Nephron (organoid): ENCODE results near the gene ATAD2B.

Experiments used
- H3K27ac Mint-ChIP-seq, 3 experiments: 2 replicates each; pipeline ENCODE4 v1.8.0; 2020; ENCODE audit warnings: mixed read lengths in 3 of 3, mild to moderate bottlenecking in 2 of 3, moderate library complexity in 1 of 3
- H3K27me3 Mint-ChIP-seq: 2 replicates; pipeline ENCODE4 v1.8.0; 2021; ENCODE audit warnings: low read depth, mild to moderate bottlenecking, moderate library complexity, mixed read lengths
- H3K36me3 Mint-ChIP-seq: 2 replicates; pipeline ENCODE4 v1.8.0; 2020; ENCODE audit warnings: low read depth, mixed read lengths
- H3K4me1 Mint-ChIP-seq: 2 replicates; pipeline ENCODE4 v1.8.0; 2020; ENCODE audit warnings: mixed read lengths
- H3K4me3 Mint-ChIP-seq, 3 experiments: 2 replicates each; pipeline ENCODE4 v1.8.0; 2020; ENCODE audit warnings: mild to moderate bottlenecking in 3 of 3, mixed read lengths in 3 of 3, moderate library complexity in 2 of 3
- H3K9me3 Mint-ChIP-seq: 2 replicates; pipeline ENCODE4 v1.8.0; 2020; ENCODE audit warnings: mixed read lengths
- TF ChIP-seq, protein P1 (sequence below), 3 experiments: fragments of 200-600 bp; sonication (generic); IDR thresholded peaks; one replicate each; pipeline ENCODE4 v1.5.0; 2021; ENCODE audit warnings: antibody characterized with exemption in 3 of 3; ENCODE audit not compliant: unreplicated experiment in 3 of 3

Gene ATAD2B

DNA sequence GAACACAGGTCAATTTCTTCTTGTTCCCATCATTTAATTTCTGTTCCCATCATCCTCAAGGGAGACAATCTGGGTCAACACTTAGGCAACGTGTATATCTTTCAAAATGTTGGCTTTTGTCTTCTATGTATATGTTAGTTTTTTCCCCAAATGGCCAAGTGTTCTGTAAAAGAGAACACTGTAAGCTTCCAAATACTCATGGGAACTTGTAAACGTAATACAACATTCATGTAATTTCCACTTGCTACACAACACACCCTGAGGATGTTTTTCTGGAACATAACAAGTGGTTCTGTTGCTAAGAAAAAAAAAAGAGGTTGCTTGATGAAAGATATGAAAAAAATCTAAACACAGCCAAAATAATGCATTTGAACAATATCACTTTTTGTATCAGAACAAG, 149.1 kb downstream of the ATAD2B start:
- Mint-ChIP-seq H3K36me3 (peaks cover 46% of the 10 kb centered on the region), H3K4me1 (peaks cover 5% of the 10 kb centered on the region), H3K9me3 (no peaks in the 10 kb centered on the region), H3K27me3 (no peaks in the 10 kb centered on the region), H3K4me3 (no peak overlapping the region), H3K27ac (no peak overlapping the region)
- TF ChIP-seq, protein P1, sequence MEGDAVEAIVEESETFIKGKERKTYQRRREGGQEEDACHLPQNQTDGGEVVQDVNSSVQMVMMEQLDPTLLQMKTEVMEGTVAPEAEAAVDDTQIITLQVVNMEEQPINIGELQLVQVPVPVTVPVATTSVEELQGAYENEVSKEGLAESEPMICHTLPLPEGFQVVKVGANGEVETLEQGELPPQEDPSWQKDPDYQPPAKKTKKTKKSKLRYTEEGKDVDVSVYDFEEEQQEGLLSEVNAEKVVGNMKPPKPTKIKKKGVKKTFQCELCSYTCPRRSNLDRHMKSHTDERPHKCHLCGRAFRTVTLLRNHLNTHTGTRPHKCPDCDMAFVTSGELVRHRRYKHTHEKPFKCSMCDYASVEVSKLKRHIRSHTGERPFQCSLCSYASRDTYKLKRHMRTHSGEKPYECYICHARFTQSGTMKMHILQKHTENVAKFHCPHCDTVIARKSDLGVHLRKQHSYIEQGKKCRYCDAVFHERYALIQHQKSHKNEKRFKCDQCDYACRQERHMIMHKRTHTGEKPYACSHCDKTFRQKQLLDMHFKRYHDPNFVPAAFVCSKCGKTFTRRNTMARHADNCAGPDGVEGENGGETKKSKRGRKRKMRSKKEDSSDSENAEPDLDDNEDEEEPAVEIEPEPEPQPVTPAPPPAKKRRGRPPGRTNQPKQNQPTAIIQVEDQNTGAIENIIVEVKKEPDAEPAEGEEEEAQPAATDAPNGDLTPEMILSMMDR (IDR thresholded peaks at IDR 0.05; ENCODE audit: unreplicated experiment in 3 of 3): no peak

DNA sequence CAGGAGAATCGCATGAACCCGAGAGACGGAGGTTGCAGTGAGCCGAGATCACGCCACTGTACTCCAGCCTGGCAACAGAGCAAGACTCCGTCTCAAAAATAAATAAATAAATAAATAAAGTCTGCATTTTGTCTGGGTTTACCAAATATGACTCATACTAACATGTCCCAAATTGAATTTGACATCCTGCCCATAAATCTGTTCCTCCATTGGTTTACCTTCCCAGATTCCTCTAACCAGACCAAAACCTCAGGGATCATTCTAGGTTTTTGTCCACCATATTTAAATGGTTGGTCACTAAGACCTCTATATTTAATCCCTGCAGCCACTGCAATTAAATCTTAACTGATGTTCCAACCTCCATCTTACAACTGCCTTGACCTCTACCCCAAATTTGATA, 150.9 kb downstream of the ATAD2B start:
- Mint-ChIP-seq H3K4me1 (no peaks in the 10 kb centered on the region), H3K4me3 (no peak overlapping the region), H3K27me3 (no peaks in the 10 kb centered on the region), H3K27ac (no peak overlapping the region), H3K9me3 (peaks cover 7% of the 10 kb centered on the region), H3K36me3 (peaks cover 58% of the 10 kb centered on the region)
- TF ChIP-seq, protein P1 (IDR thresholded peaks at IDR 0.05; ENCODE audit: unreplicated experiment in 3 of 3): no peak

- Mint-ChIP-seq H3K27ac (no peak overlapping the region), H3K36me3 (peaks cover 75% of the 10 kb centered on the region), H3K4me1 (no peaks in the 10 kb centered on the region), H3K27me3 (no peaks in the 10 kb centered on the region), H3K9me3 (peaks cover 10% of the 10 kb centered on the region), H3K4me3 (no peak overlapping the region)
- TF ChIP-seq, protein P1 (IDR thresholded peaks at IDR 0.05; ENCODE audit: unreplicated experiment in 3 of 3): no peak
These were observed 154.2 kb downstream of the ATAD2B start for GRCh38 chr2:23772684-23773083.

GRCh38 chr2:23772056-23772455, 154.9 kb downstream of the ATAD2B start:
- H3K4me1 Mint-ChIP-seq: no peaks in the 10 kb centered on the region
- H3K27ac Mint-ChIP-seq: no peak overlapping the region
- H3K27me3 Mint-ChIP-seq: no peaks in the 10 kb centered on the region
- H3K9me3 Mint-ChIP-seq: peaks cover 10% of the 10 kb centered on the region
- no peak overlapping the region for H3K4me3 Mint-ChIP-seq
- TF ChIP-seq, protein P1 (IDR thresholded peaks at IDR 0.05; ENCODE audit: unreplicated experiment in 3 of 3): no peak
- peaks cover 74% of the 10 kb centered on the region for H3K36me3 Mint-ChIP-seq

DNA sequence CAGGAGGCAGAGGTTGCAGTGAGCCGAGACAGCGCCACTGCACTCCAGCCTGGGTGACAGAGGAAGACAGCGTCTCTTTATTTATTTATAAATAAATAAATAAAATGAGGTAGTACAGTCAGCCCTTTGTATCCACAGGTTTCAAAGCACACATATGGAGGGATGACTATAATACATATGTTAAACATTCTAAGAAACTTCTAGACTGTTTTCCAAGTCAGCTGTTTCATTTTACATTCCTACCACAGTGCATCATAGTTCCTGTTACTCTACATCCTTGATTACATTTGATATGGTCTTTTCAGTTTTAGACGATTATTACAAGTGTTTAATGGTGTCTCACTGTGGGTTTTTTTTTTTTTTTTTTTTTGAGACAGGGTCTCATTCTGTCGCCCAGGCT, 157.6 kb downstream of the ATAD2B start:
- no peak overlapping the region for H3K4me3 Mint-ChIP-seq
- H3K9me3 Mint-ChIP-seq: peaks cover 10% of the 10 kb centered on the region
- H3K27ac Mint-ChIP-seq: no peak overlapping the region
- TF ChIP-seq, protein P1 (IDR thresholded peaks at IDR 0.05; ENCODE audit: unreplicated experiment in 3 of 3): no peak
- peaks cover 59% of the 10 kb centered on the region for H3K36me3 Mint-ChIP-seq
- no peaks in the 10 kb centered on the region for H3K27me3 Mint-ChIP-seq
- no peaks in the 10 kb centered on the region for H3K4me1 Mint-ChIP-seq

DNA sequence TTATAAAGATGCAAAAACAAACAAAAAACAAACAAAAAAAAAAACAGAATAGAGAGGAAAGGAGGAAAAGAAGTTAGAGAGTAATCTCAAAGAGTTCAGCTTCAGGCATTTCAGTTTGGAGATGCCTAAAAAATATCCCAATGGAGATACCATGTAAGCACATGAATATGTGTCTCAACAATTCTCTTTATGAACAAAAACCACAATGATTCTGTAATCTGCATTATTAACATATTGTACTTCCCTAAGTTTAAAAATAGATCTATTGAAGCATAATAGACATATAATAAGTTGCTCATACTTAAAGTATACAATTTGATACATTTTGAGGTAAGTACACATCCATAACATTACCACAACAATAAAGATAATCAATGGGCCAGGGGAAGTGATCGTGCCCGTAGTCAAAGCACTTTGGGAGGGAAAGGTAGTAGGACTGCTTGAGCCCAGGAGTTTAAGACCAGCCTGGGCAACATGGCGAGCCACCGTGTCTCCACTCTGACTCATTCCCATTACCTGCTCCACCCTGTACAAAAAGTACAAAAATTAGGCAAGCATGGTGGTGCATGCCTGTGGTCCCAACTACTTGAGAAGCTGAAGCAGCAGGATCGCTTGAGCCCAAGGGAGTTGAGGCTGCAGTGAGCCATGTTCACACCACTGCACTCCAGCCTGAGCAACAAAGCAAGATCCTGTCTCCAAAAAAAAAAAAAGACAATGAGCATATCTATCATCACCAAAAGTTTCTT, 158.9 kb downstream of the ATAD2B start:
- Mint-ChIP-seq H3K4me1 (no peaks in the 10 kb centered on the region), H3K27ac (no peak overlapping the region), H3K27me3 (no peaks in the 10 kb centered on the region), H3K36me3 (peaks cover 53% of the 10 kb centered on the region), H3K9me3 (peaks cover 10% of the 10 kb centered on the region), H3K4me3 (no peak overlapping the region)
- TF ChIP-seq, protein P1 (IDR thresholded peaks at IDR 0.05; ENCODE audit: unreplicated experiment in 3 of 3): no peak
